Choroid plexus epithelial cell (primary cell): ENCODE data around the gene MANSC4.

Experiments used
- DNase-seq: peaks from one replicate; pipeline ENCODE4 v3.0.0-alpha.2; 2010; ENCODE audit warnings: low read depth
- H3K4me3 ChIP-seq: 2 replicates; pipeline ENCODE4 v1.5.1; 2011; ENCODE audit warnings: low read depth, mild to moderate bottlenecking, control low read depth, low read length, moderate library complexity
- CTCF ChIP-seq: conservative IDR thresholded peaks from 2 replicates; pipeline ENCODE4 v1.5.1; 2011; ENCODE audit warnings: low read depth, mild to moderate bottlenecking, control low read depth, inconsistent platforms, low read length, moderate library complexity

Gene MANSC4

GRCh38 chr12:27779920-27780611 lies at the start of gene MANSC4, which contains the start of gene KLHL42:
Gene MANSC4 (minus strand): TSS chr12:27780236. CDS start chr12:27771276, 8,960 bp downstream.
Gene KLHL42 (plus strand): TSS chr12:27780233. CDS start chr12:27780331, 98 bp downstream.
- peak within 1 kb of the TSS; percentile 75 for H3K4me3 ChIP-seq
- TF ChIP-seq CTCF = peak; percentile 15

GRCh38 chr12:27828196-27828595 lies 48.2 kb upstream of the MANSC4 start:
- no peak for TF ChIP-seq CTCF
- H3K4me3 ChIP-seq = no peak overlapping the region
- no peak for DNase-seq

More at GRCh38 chr12:27779920-27780611, at the start of gene MANSC4, which contains the start of gene KLHL42:
- peak; percentile 76 for DNase-seq

- H3K4me3 ChIP-seq = no peak overlapping the region
- DNase-seq = peak; percentile 39
- no peak for TF ChIP-seq CTCF
Measured at GRCh38 chr12:27826076-27826475, 46.0 kb upstream of the MANSC4 start.

GRCh38 chr12:27824126-27824842 lies 44.2 kb upstream of the MANSC4 start:
- no peak overlapping the region for H3K4me3 ChIP-seq
- TF ChIP-seq CTCF = no peak
- DNase-seq = no peak

GRCh38 chr12:27823038-27823437 lies 43.0 kb upstream of the MANSC4 start:
- no peak overlapping the region for H3K4me3 ChIP-seq
- no peak for TF ChIP-seq CTCF
- no peak for DNase-seq

- H3K4me3 ChIP-seq = no peak overlapping the region
- DNase-seq = peak; percentile 92
Measured at GRCh38 chr12:27822076-27822712, 42.2 kb upstream of the MANSC4 start.

More at GRCh38 chr12:27822076-27822712, 42.2 kb upstream of the MANSC4 start:
- no peak for TF ChIP-seq CTCF
